GM18951 (cell line): ENCODE results near the gene GOLGA5.

ENCODE experiments used
- POLR2A ChIP-seq: IDR thresholded peaks from 4 replicates; pipeline ENCODE4 v1.6.1; 2011; ENCODE audit warnings: mild to moderate bottlenecking; ENCODE audit not compliant: insufficient read length, insufficient read depth; ENCODE audit errors: extremely low read depth
- in situ Hi-C: fragments of 300-500 bp; cut with MboI; formaldehyde crosslinking; loops from one replicate; pipeline ENCODE4 v1.12.0; 2022; ENCODE audit warnings: low sequenced_read_pairs, mixed read lengths, inconsistent platforms; ENCODE audit not compliant: unreplicated experiment

The GOLGA5 gene

DNA sequence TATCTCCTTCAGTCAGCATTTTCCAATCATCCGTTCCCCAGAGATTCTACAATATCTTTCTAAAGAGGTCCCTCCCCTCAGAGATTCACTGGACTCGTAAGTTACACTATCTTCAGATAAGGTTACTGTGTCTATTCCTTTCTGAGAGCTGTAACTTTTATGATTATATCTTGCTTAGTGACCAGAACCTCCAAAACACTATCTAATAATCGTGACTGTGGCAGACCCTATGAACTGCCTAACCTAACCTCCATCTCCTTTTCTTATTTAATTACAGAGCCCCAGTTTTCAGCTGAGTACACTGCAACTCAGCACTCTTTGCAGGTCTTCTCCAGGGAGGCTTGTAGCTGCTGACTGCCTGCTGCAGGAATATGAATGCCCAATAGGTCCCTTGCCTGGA is 90.3 kb downstream of the GOLGA5 start:
- TF ChIP-seq POLR2A, result no peak
- in situ Hi-C loops, result no loop called here

DNA sequence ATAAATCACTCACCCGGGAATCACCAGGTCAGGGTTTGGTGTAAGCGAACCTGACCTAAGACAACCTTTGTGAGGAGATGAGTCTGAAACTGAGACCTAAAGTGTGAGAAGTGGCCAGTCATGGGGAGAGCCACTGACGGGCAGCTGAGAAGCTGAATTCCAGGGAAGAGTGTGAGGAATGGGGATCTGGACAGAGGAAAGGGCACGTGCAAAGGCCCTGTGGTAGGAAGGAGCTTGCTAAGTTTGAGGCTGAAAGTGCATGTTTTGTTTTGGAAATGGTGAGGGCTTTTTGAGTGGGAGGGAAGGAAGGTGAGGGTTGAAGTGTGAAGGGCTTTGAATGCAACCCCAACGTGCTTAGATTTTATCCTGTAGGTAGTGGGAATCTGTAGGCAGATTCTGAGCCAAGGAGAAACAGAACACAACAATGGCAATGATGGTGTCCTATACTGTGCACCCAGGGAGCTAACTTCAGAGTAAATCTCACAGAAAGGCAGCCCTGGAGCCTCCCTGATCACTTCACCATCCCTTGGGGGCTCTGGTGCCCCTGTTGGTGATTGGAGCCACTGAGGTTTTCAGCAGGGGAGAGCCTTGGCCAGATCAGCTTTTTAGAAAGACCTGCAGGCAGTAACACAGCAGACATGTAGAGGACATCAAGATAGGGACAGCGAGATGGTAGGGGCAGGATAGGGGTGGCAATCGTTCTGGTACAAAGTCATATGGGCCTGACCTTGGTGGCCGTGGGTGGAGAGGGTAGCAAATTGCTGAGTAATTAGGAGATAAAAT is 91.4 kb downstream of the GOLGA5 start:
- no peak for TF ChIP-seq POLR2A
- in situ Hi-C loops, result no loop called here

DNA sequence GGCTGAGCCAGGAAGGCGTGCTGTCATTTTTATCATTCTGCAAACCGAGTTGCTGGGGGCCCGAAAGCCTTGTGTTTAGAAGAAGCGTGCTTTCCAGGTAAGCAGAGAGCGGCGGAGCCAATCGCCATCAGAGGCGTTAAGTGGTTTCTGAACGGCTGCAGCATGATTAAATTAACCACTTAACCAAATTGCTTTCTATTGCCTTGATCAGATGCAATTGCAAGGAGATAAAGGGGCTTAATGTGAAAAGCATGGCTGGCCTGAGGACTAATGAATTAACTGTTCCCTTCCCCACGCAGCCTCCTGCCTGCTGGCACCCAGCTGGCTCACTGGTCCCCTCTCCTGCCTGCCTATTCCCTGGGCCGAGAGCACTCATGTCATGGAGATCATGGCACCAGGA is 92.2 kb downstream of the GOLGA5 start:
- in situ Hi-C loops, result no loop called here
- no peak for TF ChIP-seq POLR2A

DNA sequence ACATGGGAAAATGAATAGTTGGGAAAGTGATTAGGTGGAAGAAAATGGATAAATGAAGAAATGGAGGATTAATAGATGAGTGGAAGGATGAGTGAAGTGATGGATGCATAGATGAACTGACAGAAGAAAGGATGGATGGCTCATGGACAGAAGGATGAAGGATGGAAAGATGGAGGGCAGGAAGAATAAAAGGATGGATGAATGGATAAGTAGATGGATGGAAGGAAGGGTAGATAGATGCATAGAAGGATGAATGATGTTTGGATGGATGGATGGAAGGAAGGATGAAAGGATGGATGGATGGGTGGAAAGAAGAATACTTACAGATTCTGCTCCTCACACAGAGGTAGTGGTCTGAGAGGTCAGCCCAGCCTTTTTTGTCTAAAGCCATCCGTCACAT is 93.1 kb downstream of the GOLGA5 start:
- TF ChIP-seq POLR2A, result no peak
- in situ Hi-C loops, result no loop called here

DNA sequence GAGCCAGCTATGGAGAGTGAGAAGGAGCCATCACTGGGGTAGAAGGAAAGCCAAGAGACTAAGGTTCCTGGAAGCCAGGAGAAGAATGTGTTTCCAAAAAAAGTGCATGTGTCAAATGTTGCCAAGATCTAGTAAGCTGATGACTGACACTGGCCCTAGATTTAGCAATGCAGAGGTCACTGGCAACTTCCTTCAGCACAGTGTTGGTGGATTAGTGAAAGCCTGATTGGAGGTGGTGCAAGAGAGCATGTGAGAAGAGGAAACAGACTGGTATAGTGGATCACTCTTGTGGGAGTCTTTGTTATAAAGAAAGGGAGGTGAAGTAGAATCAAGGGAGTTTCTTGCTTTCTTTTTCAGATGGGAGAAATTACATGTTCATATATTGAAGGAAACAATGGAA is 94.8 kb downstream of the GOLGA5 start:
- in situ Hi-C loops, result no loop called here
- TF ChIP-seq POLR2A, result no peak
